H1 (cell line): ENCODE results near the gene RAB3C. TPM values are rescaled to one million over a fixed set of nuclear protein-coding genes. Genes with fewer than 3 reads are reported as not detected.

Experiments
- CTCF ChIA-PET: fragments of 300-600 bp; sonication (Branson Sonifier 250); formaldehyde crosslinking; loops from one replicate; lab custom pipeline; 2021; ENCODE audit not compliant: partially characterized antibody; lab: Charles Lee
- POLR2A ChIA-PET: fragments of 300-600 bp; sonication (Branson Sonifier 250); formaldehyde crosslinking; loops from one replicate; lab custom pipeline; 2021; ENCODE audit warnings: inconsistent platforms; ENCODE audit not compliant: partially characterized antibody; lab: Charles Lee
- DNase-seq, 2 experiments: peaks; one replicate each; pipeline versions ENCODE4 v3.0.0 to v3.0.0-alpha.2; 2010 to 2022; ENCODE audit warnings: low spot score in 2 of 2, low read depth in 1 of 2, mixed read lengths in 1 of 2
- FAIRE-seq: peaks from 2 replicates; lab custom pipeline; 2011; peaks lifted over from hg19 to GRCh38; lab: Jason Lieb, UNC
- H2AFZ ChIP-seq: 2 replicates; pipeline ENCODE4 v1.8.1; 2012; ENCODE audit warnings: low read length, inconsistent platforms
- H2AK5ac ChIP-seq: 2 replicates; pipeline ENCODE4 v1.6.1; 2013; ENCODE audit warnings: low read depth, low read length
- H2BK120ac ChIP-seq: replicated peaks from 2 replicates; pipeline ENCODE3; 2013; ENCODE audit warnings: low read depth, low read length, inconsistent platforms
- H2BK12ac ChIP-seq: 2 replicates; pipeline ENCODE4 v1.6.1; 2013; ENCODE audit warnings: low read depth, low read length
- H2BK15ac ChIP-seq: 2 replicates; pipeline ENCODE4 v1.6.1; 2013; ENCODE audit warnings: low read length
- H2BK20ac ChIP-seq: 2 replicates; pipeline ENCODE4 v1.6.1; 2013; ENCODE audit warnings: low read length
- H2BK5ac ChIP-seq: 2 replicates; pipeline ENCODE4 v1.6.1; 2013; ENCODE audit warnings: low read depth, low read length
- H3K14ac ChIP-seq: 2 replicates; pipeline ENCODE4 v1.6.1; 2013; ENCODE audit warnings: inconsistent platforms; ENCODE audit not compliant: insufficient read length
- H3K18ac ChIP-seq: 2 replicates; pipeline ENCODE4 v1.6.1; 2013; ENCODE audit warnings: low read length; ENCODE audit errors: extremely low read depth
- H3K23ac ChIP-seq: 2 replicates; pipeline ENCODE4 v1.6.1; 2013; ENCODE audit warnings: inconsistent platforms; ENCODE audit not compliant: insufficient read length
- H3K23me2 ChIP-seq: 2 replicates; pipeline ENCODE4 v1.6.1; 2013; ENCODE audit warnings: low read depth, low read length
- H3K27ac ChIP-seq: 2 replicates; pipeline ENCODE4 v1.6.1; 2011; ENCODE audit warnings: low read depth, low read length, inconsistent platforms
- H3K27me3 ChIP-seq, 4 experiments: replicated peaks in 1 of 4; 1 replicate in 1 of 4; 2 replicates in 3 of 4; pipeline versions ENCODE4 v1.6.1 to v1.8.1; 2011 to 2013; ENCODE audit warnings: low read length in 3 of 4, mild to moderate bottlenecking in 3 of 4, inconsistent platforms in 2 of 4, mixed read lengths in 2 of 4, moderate library complexity in 1 of 4; ENCODE audit not compliant: control insufficient read depth in 3 of 4, insufficient read depth in 3 of 4; ENCODE audit errors: extremely low read depth in 1 of 4
- H3K36me3 ChIP-seq, 4 experiments: 2 replicates each; pipeline versions ENCODE4 v1.6.1 to v1.8.1; 2011 to 2013; ENCODE audit warnings: mild to moderate bottlenecking in 4 of 4, low read length in 3 of 4, moderate library complexity in 2 of 4, control low read depth in 1 of 4, inconsistent platforms in 1 of 4; ENCODE audit not compliant: insufficient read depth in 4 of 4, control insufficient read depth in 2 of 4
- H3K4ac ChIP-seq: replicated peaks from 2 replicates; pipeline ENCODE3; 2013; ENCODE audit warnings: low read length, low read depth, mixed read lengths, inconsistent platforms; ENCODE audit not compliant: insufficient read length
- H3K4me1 ChIP-seq, 4 experiments: replicated peaks in 1 of 4; 1 replicate in 1 of 4; 2 replicates in 3 of 4; pipeline versions ENCODE4 v1.6.1 to v1.8.1; 2011 to 2013; ENCODE audit warnings: low read length in 3 of 4, inconsistent platforms in 2 of 4, mixed read lengths in 1 of 4; ENCODE audit not compliant: insufficient read depth in 4 of 4, control insufficient read depth in 3 of 4
- H3K4me2 ChIP-seq, 2 experiments: 2 replicates each; pipeline versions ENCODE4 v1.6.1 to v1.8.1; 2011 to 2013; ENCODE audit warnings: low read depth in 2 of 2, low read length in 2 of 2, control low read depth in 1 of 2, inconsistent platforms in 1 of 2, mild to moderate bottlenecking in 1 of 2; ENCODE audit not compliant: insufficient read depth in 1 of 2
- H3K4me3 ChIP-seq, 4 experiments: fragments of 200-600, 300-600 bp in 1 of 4; sonication (generic), shearing (Covaris generic), sonication (Bioruptor Twin) in 1 of 4; 2 replicates each; pipeline versions ENCODE4 v1.5.1 to v1.8.1; 2011 to 2016; ENCODE audit warnings: low read length in 4 of 4, low read depth in 3 of 4, control low read depth in 2 of 4, inconsistent platforms in 2 of 4, mild to moderate bottlenecking in 2 of 4, mixed read lengths in 1 of 4, moderate library complexity in 1 of 4; ENCODE audit not compliant: insufficient read depth in 2 of 4; ENCODE audit errors: extremely low read depth in 1 of 4
- H3K56ac ChIP-seq: replicated peaks from 2 replicates; pipeline ENCODE3; 2013; ENCODE audit warnings: low read depth, mild to moderate bottlenecking, mixed read lengths, low read length, inconsistent platforms; ENCODE audit not compliant: insufficient read length
- H3K79me1 ChIP-seq: 2 replicates; pipeline ENCODE4 v1.6.1; 2013; ENCODE audit warnings: low read depth, low read length, control low read depth
- H3K79me2 ChIP-seq, 2 experiments: 2 replicates each; pipeline versions ENCODE4 v1.6.1 to v1.8.1; 2012 to 2013; ENCODE audit warnings: low read length in 2 of 2, mild to moderate bottlenecking in 2 of 2, inconsistent platforms in 1 of 2; ENCODE audit not compliant: insufficient read depth in 2 of 2, control insufficient read depth in 1 of 2
- H3K9ac ChIP-seq, 4 experiments: replicated peaks in 1 of 4; 1 replicate in 1 of 4; 2 replicates in 3 of 4; pipeline versions ENCODE4 v1.6.1 to v1.8.1; 2011 to 2013; ENCODE audit warnings: low read depth in 3 of 4, low read length in 3 of 4, control low read depth in 2 of 4, mild to moderate bottlenecking in 2 of 4, moderate library complexity in 2 of 4, inconsistent platforms in 1 of 4; ENCODE audit errors: extremely low read depth in 1 of 4
- H3K9me3 ChIP-seq, 2 experiments: 2 replicates each; pipeline versions ENCODE4 v1.6.1 to v1.8.1; 2012 to 2013; ENCODE audit warnings: mild to moderate bottlenecking in 2 of 2, moderate library complexity in 2 of 2, control low read depth in 1 of 2, inconsistent platforms in 1 of 2, low read depth in 1 of 2, low read length in 1 of 2, mixed read lengths in 1 of 2; ENCODE audit not compliant: insufficient read depth in 2 of 2
- H4K20me1 ChIP-seq, 2 experiments: replicated peaks in 1 of 2; 2 replicates each; pipeline versions ENCODE3 to v1.8.1; 2011 to 2013; ENCODE audit warnings: inconsistent platforms in 2 of 2, low read length in 2 of 2, mild to moderate bottlenecking in 1 of 2; ENCODE audit not compliant: insufficient read depth in 2 of 2, control insufficient read depth in 1 of 2
- H4K5ac ChIP-seq: 2 replicates; pipeline ENCODE4 v1.6.1; 2013; ENCODE audit warnings: low read length, low read depth, mixed read lengths, inconsistent platforms; ENCODE audit not compliant: insufficient read length
- H4K8ac ChIP-seq: 2 replicates; pipeline ENCODE4 v1.8.0; 2013; ENCODE audit warnings: mild to moderate bottlenecking, moderate library complexity, low read length, inconsistent platforms; ENCODE audit not compliant: insufficient read depth; ENCODE audit errors: extremely low read depth
- H4K91ac ChIP-seq: replicated peaks from 2 replicates; pipeline ENCODE3; 2013; ENCODE audit warnings: low read length, mixed read lengths, inconsistent platforms; ENCODE audit not compliant: insufficient read length
- CEBPB ChIP-seq: IDR thresholded peaks from 2 replicates; pipeline ENCODE4 v1.6.1; 2012; ENCODE audit warnings: low read depth, low read length
- GABPA ChIP-seq: IDR thresholded peaks from 2 replicates; pipeline ENCODE4 v1.6.1; 2011; ENCODE audit warnings: mild to moderate bottlenecking, low read length, moderate library complexity, borderline replicate concordance; ENCODE audit not compliant: insufficient read depth
- NANOG ChIP-seq: IDR thresholded peaks from 2 replicates; pipeline ENCODE4 v1.6.1; 2011; ENCODE audit warnings: low read length, low read depth, mild to moderate bottlenecking, inconsistent platforms; ENCODE audit not compliant: insufficient read depth, poor library complexity, severe bottlenecking
- POLR2A ChIP-seq, 2 experiments: IDR thresholded peaks; 1 replicate in 1 of 2; 2 replicates in 1 of 2; pipeline ENCODE4 v1.6.1; 2011; ENCODE audit warnings: low read depth in 2 of 2, low read length in 2 of 2, mild to moderate bottlenecking in 2 of 2; ENCODE audit errors: control extremely low read depth in 1 of 2
- RAD21 ChIP-seq, 2 experiments: IDR thresholded peaks in 1 of 2; conservative IDR thresholded peaks in 1 of 2; 2 replicates each; pipeline ENCODE4 v1.6.1; 2011; ENCODE audit warnings: low read depth in 2 of 2, low read length in 2 of 2, improper control_type of control experiment in 1 of 2, inconsistent platforms in 1 of 2, mild to moderate bottlenecking in 1 of 2, moderate library complexity in 1 of 2
- TEAD4 ChIP-seq: IDR thresholded peaks from 2 replicates; pipeline ENCODE4 v1.6.1; 2012; ENCODE audit warnings: low read depth, low read length, inconsistent platforms, mixed read lengths
- YY1 ChIP-seq: IDR thresholded peaks from 2 replicates; pipeline ENCODE4 v1.6.1; 2011; ENCODE audit warnings: low read depth, mild to moderate bottlenecking, low read length
- WGBS, 2 experiments: shearing (Covaris generic) in 1 of 2; methylation state at CpG; one replicate each; pipeline versions ENCODE4 v1.1.6 to v1.1.7; 2013 to 2015; ENCODE audit warnings: low lambda C conversion rate in 2 of 2, mixed read lengths in 2 of 2, inconsistent platforms in 1 of 2, low coverage in 1 of 2, missing lambda C conversion rate in 1 of 2; ENCODE audit not compliant: insufficient replicate concordance in 2 of 2, insufficient coverage in 1 of 2, insufficient read length in 1 of 2; ENCODE audit errors: extremely low coverage in 1 of 2, missing lambda C conversion rate in 1 of 2; 5-methylcytosine and 5-hydroxymethylcytosine counted together
- polyA plus RNA-seq, 7 experiments: library from polyadenylated mRNA; depleted of rRNA in 3 of 7; stranded (reverse) in 5 of 7; unstranded in 2 of 7; fragments of >200 nt in 5 of 7; fragments of 200-250 nt in 2 of 7; gene quantifications; 1 replicate in 5 of 7; 2 replicates in 1 of 7; 4 replicates in 1 of 7; pipeline versions ENCODE4 v1.2.1 to v1.2.3, GENCODE V29; 2011 to 2013; ENCODE audit warnings: missing spikeins in 2 of 7, mixed read lengths in 2 of 7
- total RNA-seq: library from RNA; stranded (reverse); fragmentation: NEBNext Ultra II Directional; extraction: Animal tissue kit (Norgen Biotek cat#: 25700); gene quantifications from 2 replicates; pipeline ENCODE4 v1.2.1, GENCODE V29; 2021

RAB3C gene
- total and polyA plus RNA-seq, 2 of the 8 experiments (the other 6 are each of a cell fraction or from before 2014, with no cell fraction given) = 14.7 to 18.3 TPM

DNA sequence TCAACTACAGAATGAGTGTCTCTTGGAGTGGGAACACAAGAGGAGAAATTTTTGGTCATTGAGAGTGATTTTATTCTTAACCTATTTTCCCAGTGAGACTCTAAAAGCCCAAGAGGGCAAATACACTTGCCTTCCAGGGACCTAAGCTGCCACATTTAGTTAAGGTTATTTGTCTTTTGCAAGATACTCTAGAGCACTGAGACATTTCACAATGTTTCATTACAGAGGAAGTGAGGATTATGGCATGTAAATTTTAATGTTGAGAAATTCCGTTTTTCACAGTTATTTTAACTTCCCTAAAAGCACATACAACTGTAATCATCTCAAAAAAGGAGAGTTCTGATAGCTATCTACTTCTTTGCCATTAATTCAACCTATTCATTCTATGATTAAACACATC is 38.7 kb upstream of the RAB3C start:
- CTCF ChIA-PET = interaction anchor here (0.8 kb wide), 1 partner anchor 26 kb away, joined by 3 read pairs; no protein-coding TSS in a partner anchor

More for the DNA sequence above, 38.7 kb upstream of the RAB3C start:
- Histone ChIP-seq H3K4me3 (no peak overlapping the region), H2BK15ac (no peak overlapping the region), H2BK120ac (no peak overlapping the region), H3K9ac (no peak overlapping the region), H2AK5ac (no peak overlapping the region), H3K4me2 (no peak overlapping the region), H3K27me3 (no peaks in the 10 kb centered on the region), H3K23ac (no peak overlapping the region), H4K5ac (no peak overlapping the region), H3K4me1 (no peaks in the 10 kb centered on the region), H3K4ac (no peak overlapping the region), H2BK5ac (no peak overlapping the region), H3K79me1 (no peaks in the 10 kb centered on the region), H3K18ac (no peak overlapping the region), H3K14ac (no peak overlapping the region), H3K27ac (no peak overlapping the region), H4K91ac (no peak overlapping the region), H3K9me3 (peaks cover 0 to 8% of the 10 kb centered on the region in 2 experiments; a peak in 2 of 4 replicates), H3K79me2 (no peaks in the 10 kb centered on the region), H3K36me3 (no peaks in the 10 kb centered on the region), H3K56ac (no peak overlapping the region), H2AFZ (no peak overlapping the region), H2BK12ac (no peak overlapping the region), H2BK20ac (no peak overlapping the region), H4K20me1 (no peaks in the 10 kb centered on the region), H3K23me2 (no peaks in the 10 kb centered on the region; the same call in 1 of the 2 replicates), H4K8ac (no peak overlapping the region)
- 67% methylated on average over 1 of the region's 1 CpG; no CpG with 5 or more reads in 1 of the 2 experiments for WGBS, 2 experiments
- FAIRE-seq (no peak), DNase-seq (no peak)
- POLR2A ChIA-PET = no interaction called here
- TF ChIP-seq GABPA (no peak), CEBPB (no peak), NANOG (no peak), RAD21 (IDR thresholded peaks at IDR 0.05 in 1 of 2, conservative IDR thresholded peaks at IDR 0.05 in 1 of 2; ENCODE audit: low read depth in 2 of 2, low read length in 2 of 2) (no peak), POLR2A (IDR thresholded peaks at IDR 0.05; ENCODE audit: control extremely low read depth in 1 of 2, low read depth in 2 of 2, low read length in 2 of 2) (no peak), TEAD4 (no peak), YY1 (no peak)
